CD4-positive, alpha-beta T cell treated with Interferon alpha-2 for 1 hour (primary cell): ENCODE measurements around the gene SERPINE1.
"Not testable (repeated sequence)": the region's sequence is repeated elsewhere in the genome, so short reads cannot be mapped to it uniquely, and the experiment has no call there.

Experiments used
- DNase-seq, 2 donors: peaks; one replicate each; pipeline ENCODE4 v3.0.0-alpha.2; 2020 to 2022

SERPINE1 gene

DNA sequence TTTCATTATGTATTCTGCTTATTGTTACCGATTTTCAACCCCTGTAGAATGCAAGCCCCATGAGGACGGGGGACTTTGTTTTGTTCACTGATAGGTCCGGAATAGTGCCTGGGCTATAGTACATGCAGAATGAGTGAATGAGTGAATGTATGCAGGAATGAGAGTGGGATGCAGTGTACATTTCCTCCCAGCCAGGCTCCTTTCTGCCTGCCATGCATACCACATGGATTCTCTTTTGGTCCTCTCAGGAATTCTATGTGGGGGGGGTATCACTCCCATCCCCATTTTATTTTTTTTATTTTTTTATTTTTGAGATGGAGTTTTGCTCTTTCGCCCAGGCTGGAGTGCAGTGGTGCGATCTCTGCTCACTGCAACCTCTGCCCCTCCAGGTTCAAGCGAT, 24.9 kb upstream of the SERPINE1 start:
- DNase-seq: no peak

DNA sequence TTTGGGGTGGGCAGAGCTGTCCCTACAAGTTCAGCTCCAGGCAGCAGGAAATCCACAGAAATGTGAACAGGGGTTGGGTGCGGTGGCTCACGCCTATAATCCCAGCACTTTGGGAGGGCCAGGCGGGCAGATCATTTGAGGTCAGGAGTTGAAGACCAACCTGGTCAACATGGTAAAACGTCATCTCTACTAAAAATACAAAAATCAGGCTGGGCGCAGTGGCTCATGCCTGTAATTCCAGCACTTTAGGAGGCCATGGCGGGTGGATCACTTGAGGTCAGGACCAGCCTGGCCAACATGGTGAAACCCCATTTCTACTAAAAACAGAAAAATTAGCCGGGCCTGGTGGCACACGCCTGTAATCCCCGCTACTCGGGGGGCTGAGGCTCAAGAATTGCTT, 23.2 kb upstream of the SERPINE1 start:
- DNase-seq: not testable (repeated sequence)

DNA sequence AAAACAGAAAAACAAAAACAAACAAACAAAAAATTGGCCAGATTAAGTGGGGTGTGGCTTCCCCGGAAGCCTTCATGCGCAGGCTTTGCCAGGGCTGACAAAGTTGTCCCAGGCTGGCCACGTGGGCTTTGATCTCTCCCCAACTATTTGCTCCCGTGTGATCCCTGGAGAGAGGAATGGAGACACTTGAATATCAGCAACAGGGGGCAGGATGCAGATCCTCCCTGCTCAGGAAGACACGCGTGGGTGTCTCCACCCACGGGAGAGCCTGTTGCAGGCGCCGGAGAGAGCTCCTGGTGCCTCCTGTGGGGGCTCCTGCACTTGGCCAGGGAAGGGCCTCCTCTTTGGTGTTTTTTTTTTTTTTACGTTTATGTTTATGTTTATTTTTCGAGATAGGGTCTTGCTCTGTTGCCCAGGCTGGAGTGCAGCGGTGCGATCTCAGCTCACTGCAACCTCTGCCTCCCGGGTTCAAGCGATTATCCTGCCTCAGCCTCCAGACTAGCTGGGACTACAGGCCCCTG, 22.7 kb upstream of the SERPINE1 start:
- no peak for DNase-seq

DNA sequence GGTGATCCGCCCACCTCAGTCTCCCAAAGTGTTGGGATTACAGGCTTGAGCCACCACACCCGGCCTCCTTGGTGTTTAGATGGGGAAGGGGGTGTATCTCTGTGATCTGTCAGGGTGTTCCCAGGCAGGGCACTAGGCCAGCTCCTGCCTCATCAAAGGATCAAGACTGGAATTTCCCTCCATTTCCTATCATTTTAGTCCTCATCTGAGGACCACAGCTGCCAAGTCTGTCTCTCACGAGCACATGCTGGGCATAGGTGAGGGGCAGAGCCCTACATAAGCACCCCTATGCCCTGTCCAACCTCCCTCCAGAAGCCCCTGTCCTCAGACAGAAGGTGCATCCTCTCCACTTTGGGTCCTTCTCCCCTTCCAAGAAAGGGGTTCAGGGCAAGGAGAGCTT, 22.1 kb upstream of the SERPINE1 start:
- DNase-seq: no peak

DNA sequence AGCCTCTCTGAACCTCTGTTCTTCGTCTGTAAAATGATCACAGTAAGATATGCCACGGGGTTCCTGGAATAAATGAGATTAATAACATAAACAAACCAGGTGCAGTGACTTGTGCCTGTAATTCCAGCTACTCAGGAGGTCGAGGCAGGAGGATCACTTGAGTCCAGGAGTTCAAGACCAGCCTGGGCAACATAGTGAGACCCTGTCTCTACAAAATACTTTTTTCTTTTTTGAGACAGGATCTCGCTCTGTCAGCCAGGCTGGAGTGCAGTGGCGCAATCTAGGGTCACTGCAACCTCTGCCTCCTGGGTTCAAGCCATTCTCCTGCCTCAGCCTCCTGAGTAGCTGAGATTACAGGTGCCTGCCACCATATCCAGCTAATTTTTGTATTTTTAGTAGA, 21.7 kb upstream of the SERPINE1 start:
- not testable (repeated sequence) for DNase-seq

DNA sequence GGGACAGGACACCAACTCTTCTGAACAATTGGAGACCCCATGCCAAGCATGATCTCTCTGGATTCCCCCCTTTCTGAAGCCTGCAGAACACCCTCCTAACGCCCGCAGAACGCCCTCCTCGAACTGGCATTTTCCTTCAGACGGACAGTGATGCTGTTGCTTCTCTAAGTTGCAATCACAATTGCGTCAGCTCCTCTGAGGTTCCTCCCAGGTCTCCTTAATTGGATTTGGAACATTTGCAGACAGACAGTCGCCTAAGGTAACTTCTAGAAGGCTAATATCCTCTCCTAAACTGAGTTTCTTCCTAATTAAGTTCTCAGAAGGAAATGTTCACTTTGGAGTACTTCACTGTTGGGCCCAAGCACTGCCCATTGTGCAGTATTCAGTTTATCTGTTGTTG, 20.5 kb upstream of the SERPINE1 start:
- no peak for DNase-seq

DNA sequence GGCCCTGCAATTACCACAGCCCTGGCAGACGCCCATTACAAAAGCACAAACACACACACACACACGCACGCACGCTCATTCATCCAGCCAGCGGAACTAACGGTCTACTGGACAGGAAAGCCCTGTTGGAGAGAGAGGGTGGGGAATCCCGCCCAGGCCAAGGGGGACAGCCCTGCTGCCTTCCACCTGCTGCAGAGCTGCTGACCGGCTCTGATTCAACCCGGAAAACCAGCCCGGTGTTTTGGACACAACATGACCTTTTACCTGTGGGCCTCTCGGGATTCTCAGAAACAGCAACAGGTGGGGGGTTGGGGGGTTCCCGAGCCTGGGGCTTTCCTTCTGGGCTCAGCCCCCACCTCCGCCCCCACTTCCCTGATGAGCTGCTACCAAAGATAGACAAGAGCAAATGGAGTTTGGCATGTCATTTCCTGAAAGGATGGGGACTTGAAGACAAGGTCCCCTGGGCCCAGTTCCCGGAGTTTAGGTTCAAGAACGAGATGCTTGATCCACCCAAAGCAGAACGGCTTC, 18.5 kb upstream of the SERPINE1 start:
- peak in 1 of 2 donors; percentile 31 for DNase-seq

DNA sequence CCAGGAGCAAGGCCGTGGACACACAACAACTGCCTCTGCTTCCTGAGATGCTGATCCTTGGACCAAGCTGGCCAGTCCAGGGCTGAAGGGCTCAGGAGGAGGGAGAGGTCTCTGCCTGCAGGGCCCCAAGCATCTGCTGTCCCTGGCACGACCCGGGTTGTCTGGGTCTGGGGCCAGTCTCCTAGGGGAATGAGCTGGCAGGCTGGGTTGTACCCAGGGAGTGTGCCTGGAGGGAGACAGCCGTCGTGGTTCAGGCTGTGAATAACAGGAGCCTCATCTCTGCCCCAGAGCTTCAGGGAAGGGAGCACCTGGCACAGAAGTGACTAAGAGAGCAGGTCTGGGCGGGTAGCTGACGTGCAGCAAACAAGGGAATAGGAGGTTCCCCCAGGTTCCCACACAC, 17.9 kb upstream of the SERPINE1 start:
- DNase-seq: no peak

DNA sequence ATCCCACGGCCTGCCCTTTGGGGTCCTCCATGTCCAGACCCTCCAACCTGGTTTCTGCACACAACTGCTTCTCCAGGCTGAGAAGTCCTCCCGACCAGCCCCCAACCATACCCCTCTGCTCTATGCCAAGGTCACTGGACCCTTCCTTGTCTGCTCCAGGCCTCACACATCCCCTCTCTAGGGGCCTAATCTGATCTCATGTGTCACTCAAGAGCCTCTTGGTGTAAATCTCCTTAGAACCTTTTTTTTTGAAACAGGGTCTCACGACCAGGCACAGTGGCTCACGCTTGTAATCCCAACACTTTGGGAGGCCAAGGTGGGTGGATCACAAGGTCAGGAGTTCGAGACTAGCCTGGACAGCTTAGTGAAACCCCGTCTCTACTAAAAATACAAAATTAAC, 17.5 kb upstream of the SERPINE1 start:
- DNase-seq: no peak

DNA sequence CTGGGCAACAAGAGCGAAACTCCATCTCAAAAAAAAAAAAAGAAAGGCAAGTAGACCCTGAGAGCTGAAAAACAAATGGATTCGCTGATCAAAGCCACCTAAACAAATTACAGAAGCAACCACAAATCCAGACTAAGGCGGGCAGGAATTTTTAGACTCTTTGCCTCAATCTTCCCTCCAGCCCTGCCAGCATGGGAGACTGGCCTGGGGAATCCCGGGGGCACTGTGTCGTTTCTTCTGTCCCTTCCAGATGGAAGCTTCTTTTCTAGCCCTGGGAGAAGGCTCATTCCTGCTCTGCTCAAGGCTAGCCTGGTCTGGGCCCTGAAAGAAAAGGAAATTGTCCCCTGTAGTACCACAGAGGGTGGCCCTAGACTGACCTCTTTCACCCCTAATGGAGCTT, 15.6 kb upstream of the SERPINE1 start:
- DNase-seq: no peak

DNA sequence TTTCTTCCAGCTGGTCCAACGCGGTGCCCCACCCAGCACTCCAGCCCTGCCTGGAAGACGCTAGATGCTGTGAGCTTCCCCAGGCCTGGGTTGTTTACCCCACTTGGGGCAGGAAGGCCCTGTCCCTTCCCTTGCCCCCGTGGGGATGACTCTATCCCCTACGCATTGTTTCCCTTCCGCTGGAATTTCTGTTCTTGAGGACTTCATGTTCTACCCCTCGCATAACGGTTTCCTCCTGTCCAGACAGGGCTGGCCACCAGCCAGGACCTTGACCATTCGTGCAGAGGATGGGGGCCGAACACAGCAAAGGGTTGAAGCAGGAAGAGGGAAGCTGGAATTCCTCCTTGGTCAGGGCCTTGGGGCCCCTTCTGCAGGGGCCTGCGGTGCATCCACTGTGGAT, 14.7 kb upstream of the SERPINE1 start:
- no peak for DNase-seq

DNA sequence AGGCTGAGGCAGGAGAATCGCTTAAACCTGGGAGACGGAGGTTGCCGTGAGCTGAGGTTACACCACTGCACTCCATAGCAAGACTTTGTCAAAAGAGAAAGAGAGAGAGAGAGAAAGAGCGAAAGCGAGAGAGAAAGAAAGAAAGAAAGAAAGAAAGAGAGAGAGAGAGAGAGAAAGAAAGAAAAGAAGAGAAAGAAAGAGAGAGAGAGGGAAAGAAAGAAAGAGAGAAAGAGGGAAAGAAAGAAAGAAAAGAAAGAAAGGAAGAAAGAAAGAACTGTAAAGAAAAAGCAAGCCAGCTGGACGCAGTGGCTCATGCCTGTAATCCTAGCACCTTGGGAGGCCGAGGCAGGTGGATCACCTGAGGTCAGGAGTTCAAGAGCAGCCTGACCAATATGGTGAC, 13.8 kb upstream of the SERPINE1 start:
- DNase-seq: not testable (repeated sequence)

DNA sequence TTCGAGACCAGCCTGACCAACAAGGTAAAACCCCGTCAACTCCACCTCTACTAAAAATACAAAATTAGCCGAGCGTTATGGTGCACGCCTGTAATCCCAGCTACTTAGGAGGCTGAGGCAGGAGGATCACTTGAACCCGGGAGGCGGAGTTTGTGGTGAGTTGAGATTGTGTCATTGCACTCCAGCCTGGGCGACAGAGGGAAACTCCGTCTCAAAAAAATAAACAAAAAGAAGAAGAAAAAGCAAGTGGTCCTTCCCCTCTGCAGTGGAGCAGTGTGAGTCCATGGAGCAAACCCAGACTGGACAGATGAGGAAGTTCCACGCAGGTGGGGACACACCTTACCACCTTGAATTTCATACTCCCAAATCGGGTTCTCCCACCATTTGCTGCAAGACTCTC, 13.1 kb upstream of the SERPINE1 start:
- DNase-seq: no peak

DNA sequence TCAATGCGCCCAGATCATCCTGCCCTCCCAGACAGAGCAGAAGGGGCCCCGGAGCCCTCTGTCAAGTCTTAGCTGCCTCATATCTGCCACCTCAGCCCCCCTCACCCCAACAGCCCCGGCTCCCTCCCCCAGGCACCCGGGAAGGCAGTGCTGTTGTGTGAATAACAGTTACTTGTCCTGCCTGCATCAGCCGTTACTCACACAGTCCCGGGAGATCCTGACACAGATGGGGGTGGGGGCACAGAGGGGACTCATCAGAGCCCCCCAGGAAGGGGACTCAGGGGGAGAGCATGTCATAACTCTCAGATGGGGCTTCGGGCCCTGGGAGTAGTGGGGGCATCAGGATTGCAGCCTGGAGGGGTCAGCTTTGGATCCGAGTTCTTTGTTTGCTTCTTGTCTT, 12.4 kb upstream of the SERPINE1 start:
- no peak for DNase-seq

DNA sequence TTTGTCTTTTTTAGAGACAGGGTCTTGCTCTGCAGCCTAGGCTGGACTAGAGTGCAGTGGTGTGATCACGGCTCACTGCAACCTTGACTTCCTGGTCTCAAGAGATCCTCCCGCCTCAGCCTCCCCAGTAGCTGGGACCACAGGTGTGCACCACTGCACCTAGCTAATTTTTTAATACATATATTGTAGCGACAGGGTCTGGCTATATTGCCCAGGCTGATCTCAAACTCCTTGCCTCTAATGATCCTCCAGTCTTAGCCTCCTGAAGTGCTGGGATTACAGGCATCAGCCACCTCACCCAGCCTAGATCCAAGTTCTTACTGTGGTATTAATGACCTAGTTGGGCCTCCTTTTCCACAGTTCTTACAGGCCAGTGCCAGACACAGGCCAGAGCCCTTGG, 11.7 kb upstream of the SERPINE1 start:
- DNase-seq: no peak

DNA sequence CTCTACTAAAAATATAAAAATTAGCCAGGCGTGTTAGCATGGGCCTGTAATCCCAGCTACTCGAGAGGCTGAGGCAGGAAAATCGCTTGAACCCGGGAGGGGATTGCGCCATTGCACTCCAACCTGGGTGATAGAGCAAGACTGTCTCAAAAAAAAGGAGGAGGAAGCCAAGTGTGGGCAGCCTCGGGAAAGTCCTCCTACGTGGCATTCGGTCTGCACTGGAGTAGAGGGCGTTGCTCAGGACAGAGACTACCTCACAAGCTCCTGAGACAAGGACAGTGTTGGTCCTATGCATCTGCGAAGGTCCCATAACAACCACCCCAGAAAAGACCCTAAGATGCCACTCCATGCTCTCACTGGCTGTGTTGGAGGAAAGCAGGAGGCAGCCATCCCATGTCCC, 10.0 kb upstream of the SERPINE1 start:
- no peak for DNase-seq

DNA sequence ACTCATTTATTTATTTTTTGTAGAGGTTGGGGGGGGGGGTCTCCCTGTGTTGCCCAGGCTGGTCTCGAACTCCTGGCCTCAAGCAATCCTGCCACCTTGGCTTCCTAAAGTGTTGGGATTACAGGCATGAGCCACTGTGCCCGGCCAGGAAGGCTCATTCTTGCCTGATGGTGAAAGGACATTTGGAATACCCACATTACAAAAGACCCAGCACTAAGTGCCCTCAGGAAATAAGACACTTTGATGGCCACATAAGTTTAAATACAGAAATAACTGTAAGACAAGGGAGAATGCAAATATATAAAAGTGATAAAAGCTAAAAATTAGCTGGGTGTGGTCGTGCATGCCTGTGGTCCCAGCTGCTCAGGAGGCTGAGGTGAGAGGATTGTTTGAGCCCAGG, 8.0 kb upstream of the SERPINE1 start:
- no peak for DNase-seq

DNA sequence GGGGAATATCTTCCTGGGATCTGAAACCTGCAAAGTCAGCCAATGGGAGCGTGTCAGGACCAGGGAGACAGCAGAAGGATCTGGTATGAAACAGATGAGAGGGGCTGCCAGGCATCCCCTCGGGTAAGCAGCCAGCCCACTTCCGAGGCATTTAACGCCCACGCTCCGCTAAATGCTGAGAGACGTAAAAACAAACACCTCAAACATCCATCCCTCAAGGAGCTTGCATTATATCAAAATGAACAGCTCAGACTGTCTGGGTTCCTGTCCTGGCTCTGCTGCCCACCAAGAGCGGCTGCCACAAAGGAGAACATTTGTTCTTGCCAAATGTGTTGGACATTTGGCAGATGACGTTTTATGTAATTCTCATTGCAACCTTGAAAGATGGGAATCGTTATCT, 7.0 kb upstream of the SERPINE1 start:
- DNase-seq: no peak

DNA sequence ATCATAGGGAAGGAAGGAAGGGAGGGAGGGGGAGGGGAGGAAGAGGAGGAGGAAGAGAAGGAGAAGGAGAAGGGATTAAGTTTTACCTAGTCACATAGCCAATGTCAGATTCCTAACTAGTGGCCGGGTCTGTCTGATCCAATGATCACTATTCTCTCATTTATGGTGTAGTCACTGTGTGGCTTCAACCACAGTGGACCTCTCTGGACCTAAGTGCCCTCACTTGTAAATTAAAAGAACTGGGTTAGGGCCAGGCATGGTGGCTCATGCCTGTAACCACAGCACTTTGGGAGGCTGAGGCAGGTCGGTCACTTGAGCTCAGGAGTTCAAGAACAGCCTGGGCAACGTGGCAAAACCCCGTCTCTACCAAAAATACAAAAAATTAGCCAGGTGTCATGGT, 6.6 kb upstream of the SERPINE1 start:
- no peak for DNase-seq

DNA sequence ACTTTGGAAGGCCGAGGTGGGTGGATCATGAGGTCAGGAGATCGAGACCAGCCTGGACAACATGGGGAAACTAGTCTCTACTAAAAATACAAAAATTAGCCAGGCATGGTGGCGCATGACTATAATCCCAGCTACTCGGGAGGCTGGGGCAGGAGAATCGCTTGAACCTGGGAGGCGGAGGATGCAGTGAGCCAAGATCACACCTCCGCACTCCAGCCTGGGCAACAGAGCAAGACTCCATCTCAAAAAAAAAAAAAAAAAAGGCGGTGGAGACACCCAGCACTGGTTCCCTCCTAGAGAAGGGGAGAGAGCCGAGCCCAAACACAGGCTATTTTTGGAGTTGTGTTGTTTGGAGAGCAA, 5.3 kb upstream of the SERPINE1 start:
- DNase-seq: not testable (repeated sequence)

DNA sequence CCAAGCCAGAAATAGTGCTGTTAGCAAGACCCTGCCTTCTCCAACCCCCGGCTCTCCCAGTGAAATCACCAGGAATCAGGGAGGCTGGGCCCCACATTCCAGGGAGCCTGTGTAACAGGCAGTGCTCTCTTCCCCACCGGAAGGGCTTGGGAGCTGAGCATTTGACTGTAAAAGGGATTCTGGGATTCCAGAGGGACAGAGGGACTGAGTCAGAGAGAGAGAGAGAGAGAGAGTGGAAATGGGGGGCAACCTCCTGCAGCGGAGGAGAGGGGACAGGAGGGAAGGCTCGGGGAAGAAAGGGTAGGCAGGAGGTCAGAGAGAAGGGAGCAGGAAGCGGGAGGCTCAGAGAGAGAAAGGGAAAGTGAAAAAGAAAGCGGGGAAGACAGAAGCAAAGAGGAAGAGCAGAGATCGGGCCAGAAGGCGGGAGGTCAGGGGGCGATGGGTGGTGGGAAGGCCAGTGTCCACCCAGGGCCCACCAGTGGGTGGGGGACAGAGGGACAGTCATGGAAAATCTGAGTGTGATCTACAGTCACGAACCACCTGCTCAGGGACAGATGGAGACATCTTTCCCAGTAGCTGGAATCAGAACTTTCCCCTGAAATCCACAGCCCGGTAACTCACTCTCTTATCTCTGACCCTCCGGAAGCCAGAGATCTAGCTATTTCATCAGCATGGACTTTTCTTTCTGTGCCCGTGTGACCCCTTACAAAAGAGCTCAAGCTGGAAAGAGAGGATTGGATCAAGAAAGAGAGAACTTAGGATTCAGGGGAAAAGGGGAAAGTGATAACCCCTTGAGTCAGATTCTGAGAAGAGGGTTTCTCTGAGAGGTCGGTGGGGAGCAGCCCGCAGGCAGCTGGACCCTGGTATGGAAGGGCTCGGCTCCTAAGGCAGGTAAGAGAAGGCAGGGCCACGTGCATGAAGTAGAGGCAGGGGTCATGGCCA, 4.6 kb upstream of the SERPINE1 start:
- no peak for DNase-seq

DNA sequence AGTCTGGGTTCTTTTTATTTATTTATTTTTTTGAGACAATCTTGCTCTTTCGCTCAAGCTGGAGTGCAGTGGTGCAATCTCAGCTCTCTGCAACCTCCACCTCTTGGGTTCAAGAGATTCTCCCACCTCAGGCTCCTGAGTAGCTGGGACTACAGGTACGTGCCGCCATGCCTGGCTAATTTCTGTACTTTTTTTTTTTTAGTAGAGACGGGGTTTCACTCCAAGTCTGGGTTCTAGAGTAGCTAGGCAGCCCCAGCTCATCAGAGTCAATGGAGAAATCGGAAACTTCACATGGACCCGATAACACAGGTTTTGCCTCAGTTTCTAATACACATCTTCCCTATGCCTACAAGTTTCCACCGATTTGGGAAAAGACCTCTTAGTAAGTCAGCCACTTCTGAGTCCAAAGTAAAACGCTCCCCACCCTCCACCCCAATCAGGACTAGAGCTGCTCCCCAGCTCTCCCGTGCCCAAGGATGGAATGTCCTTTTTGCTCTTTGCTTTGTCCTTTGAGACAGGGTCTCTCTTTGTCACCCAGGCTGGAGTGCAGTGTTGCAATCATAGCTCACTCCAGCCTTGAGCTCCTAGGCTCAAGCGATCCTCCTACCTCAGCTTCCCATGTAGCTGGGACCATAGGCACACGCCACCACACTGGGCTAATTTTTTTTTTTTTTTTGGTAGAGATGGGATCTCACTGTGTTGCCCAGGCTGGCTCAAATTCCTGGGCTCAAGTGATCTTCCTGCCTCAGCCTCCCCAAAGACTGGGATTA, 3.8 kb upstream of the SERPINE1 start:
- DNase-seq: no peak

DNA sequence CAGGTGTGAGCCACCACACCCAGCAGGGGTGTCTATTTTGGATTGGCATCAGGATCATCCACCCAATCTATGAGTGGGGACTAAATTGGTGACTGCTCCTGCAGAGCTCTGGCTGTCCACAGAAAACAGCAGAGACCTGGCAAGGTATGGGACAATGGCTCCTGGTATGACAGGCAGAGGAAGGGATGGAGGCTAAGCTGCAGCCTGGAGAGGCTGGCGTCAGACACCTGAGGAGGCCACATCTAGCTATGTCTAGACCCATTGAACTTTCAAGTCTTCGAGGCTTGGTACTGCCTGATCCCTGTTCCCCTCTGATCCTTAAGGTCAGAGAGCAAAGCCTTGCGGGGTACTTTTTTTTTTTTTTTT, 3.2 kb upstream of the SERPINE1 start:
- no peak for DNase-seq
